Measurements from ENCODE around the gene PCNX4.

DNA sequence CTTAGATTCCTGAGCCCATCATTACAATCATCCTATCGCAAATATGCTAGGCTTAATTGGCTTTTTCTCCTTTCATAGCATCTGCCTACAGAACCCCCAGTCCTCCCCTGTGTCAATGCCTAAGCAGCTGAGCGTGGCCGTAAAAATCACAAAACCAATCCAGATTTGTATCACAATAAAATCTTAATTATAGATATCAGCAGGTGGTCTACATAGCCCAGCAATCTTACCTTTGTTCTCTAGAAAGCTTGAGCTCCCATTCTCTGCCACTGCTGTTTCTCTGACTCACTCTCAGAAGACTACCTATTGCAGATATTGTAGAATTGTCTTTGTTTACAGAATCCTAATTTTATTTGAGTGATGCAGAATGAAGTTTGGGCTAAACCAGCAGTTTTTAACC is 119.4 kb downstream of the PCNX4 start:
- TF ChIP-seq GATA3 (IDR thresholded peaks at IDR 0.05; ENCODE audit: low read depth, low read length) (no peak), GATA2 (IDR thresholded peaks at IDR 0.05; ENCODE audit: low read depth, low read length) (no peak)

Measured in SH-SY5Y (cell line).